D721Med (cell line): ENCODE results near the gene OR5M3.

Experiments
- DNase-seq: peaks from one replicate; pipeline ENCODE4 v3.0.0; 2011; ENCODE audit warnings: low spot score; ENCODE audit not compliant: insufficient read length
- FAIRE-seq: peaks from 2 replicates; lab custom pipeline; 2011; peaks lifted over from hg19 to GRCh38; lab: Jason Lieb, UNC
- CTCF ChIP-seq: IDR thresholded peaks from 2 replicates; pipeline ENCODE4 v1.5.1; 2012; ENCODE audit warnings: mild to moderate bottlenecking, control low read depth; ENCODE audit not compliant: insufficient read depth; ENCODE audit errors: missing control alignments

Gene OR5M3

GRCh38 chr11:56486801-56487200 is 13.6 kb upstream of the OR5M3 start:
- FAIRE-seq: no peak

GRCh38 chr11:56474729-56475235 is 1.6 kb upstream of the OR5M3 start:
- FAIRE-seq (no peak), DNase-seq (no peak)
- no peak for TF ChIP-seq CTCF

More at GRCh38 chr11:56486801-56487200, 13.6 kb upstream of the OR5M3 start:
- no peak for DNase-seq
- no peak for TF ChIP-seq CTCF

GRCh38 chr11:56457076-56457475 is 16.1 kb downstream of the OR5M3 start:
- TF ChIP-seq CTCF: no peak
- DNase-seq (no peak), FAIRE-seq (no peak)

GRCh38 chr11:56453521-56453920 is 19.6 kb downstream of the OR5M3 start:
- no peak for TF ChIP-seq CTCF
- FAIRE-seq: no peak
- no peak for DNase-seq
